OCI-LY7 (cell line): ENCODE measurements around the gene PRSS33. TPM values are rescaled to one million over a fixed set of nuclear protein-coding genes. Genes with fewer than 3 reads are reported as not detected.

Source experiments
- BruUV-seq: library from RNA; stranded (reverse); fragments of 400-500 nt; replicated peaks from 2 replicates; lab custom pipeline; 2021; lab: Mats Ljungman, UMichigan
- CTCF ChIA-PET: fragments of 300-600 bp; sonication (Branson Sonifier 250); formaldehyde crosslinking; loops from one replicate; lab custom pipeline; 2022; ENCODE audit warnings: antibody characterized with exemption; ENCODE audit not compliant: unreplicated experiment; lab: Charles Lee
- POLR2A ChIA-PET: fragments of 300-600 bp; sonication (Branson Sonifier 250); formaldehyde crosslinking; loops from one replicate; lab custom pipeline; 2022; ENCODE audit warnings: antibody characterized with exemption; lab: Charles Lee
- DNase-seq: peaks from one replicate; pipeline ENCODE4 v3.0.0-alpha.2; 2015; ENCODE audit warnings: low spot score
- H2AFZ ChIP-seq: fragments of 200-600 bp; sonication (generic), shearing (Covaris generic); 2 replicates; pipeline ENCODE4 v1.6.1; 2014; ENCODE audit warnings: mild to moderate bottlenecking, antibody characterized with exemption, low read length, moderate library complexity
- H3K27ac ChIP-seq: fragments of 200-600 bp; sonication (generic); 2 replicates; pipeline ENCODE4 v1.5.1; 2014; ENCODE audit warnings: mixed run types, low read depth, mild to moderate bottlenecking, moderate library complexity, low read length, inconsistent platforms; ENCODE audit not compliant: poor library complexity, severe bottlenecking
- H3K36me3 ChIP-seq: fragments of 200-600 bp; sonication (generic); 2 replicates; pipeline ENCODE4 v1.6.1; 2014; ENCODE audit warnings: mild to moderate bottlenecking, antibody characterized with exemption, low read length, moderate library complexity, mixed read lengths; ENCODE audit not compliant: insufficient read depth
- H3K4me1 ChIP-seq: fragments of 200-600 bp; sonication (generic); 2 replicates; pipeline ENCODE4 v1.5.1; 2014; ENCODE audit warnings: mild to moderate bottlenecking, low read length; ENCODE audit not compliant: insufficient read depth, poor library complexity, severe bottlenecking
- H3K4me2 ChIP-seq: fragments of 200-600 bp; sonication (generic); 2 replicates; pipeline ENCODE4 v1.6.1; 2014; ENCODE audit warnings: mild to moderate bottlenecking, low read length
- H3K4me3 ChIP-seq: fragments of 200-600 bp; sonication (generic); 2 replicates; pipeline ENCODE4 v1.5.1; 2014; ENCODE audit warnings: mild to moderate bottlenecking, low read depth, low read length; ENCODE audit not compliant: poor library complexity, severe bottlenecking
- H3K79me2 ChIP-seq: fragments of 200-600 bp; sonication (generic); 2 replicates; pipeline ENCODE4 v1.6.1; 2016; ENCODE audit warnings: low read depth, mild to moderate bottlenecking, low read length, moderate library complexity, mixed read lengths; ENCODE audit not compliant: insufficient read depth
- H3K9me2 ChIP-seq: fragments of 200-600 bp; sonication (generic); 2 replicates; pipeline ENCODE4 v1.6.1; 2016; ENCODE audit warnings: mild to moderate bottlenecking, low read length, mixed read lengths; ENCODE audit not compliant: insufficient read depth
- H3K9me3 ChIP-seq: fragments of 200-600 bp; sonication (generic); 2 replicates; pipeline ENCODE4 v1.6.1; 2014; ENCODE audit warnings: mild to moderate bottlenecking, mixed run types, low read length, mixed read lengths
- H4K20me1 ChIP-seq: fragments of 200-600 bp; sonication (generic); 2 replicates; pipeline ENCODE4 v1.6.1; 2014; ENCODE audit warnings: mild to moderate bottlenecking, antibody characterized with exemption, low read length, moderate library complexity, mixed read lengths; ENCODE audit not compliant: insufficient read depth
- CTCF ChIP-seq: fragments of 200-600 bp; sonication (generic); conservative IDR thresholded peaks from 2 replicates; pipeline ENCODE4 v1.5.1; 2014; ENCODE audit warnings: mild to moderate bottlenecking, antibody characterized with exemption, low read length, moderate library complexity, mixed read lengths
- EZH2phosphoT487 ChIP-seq: fragments of 200-600 bp; sonication (generic); IDR thresholded peaks from 2 replicates; pipeline ENCODE4 v1.6.1; 2018; ENCODE audit warnings: low read depth, borderline replicate concordance, mild to moderate bottlenecking, mixed run types, antibody characterized with exemption, low read length, moderate library complexity, mixed read lengths
- intact Hi-C: fragments of 100-400 bp; cut with micrococcal nuclease; formaldehyde crosslinking; loops from one replicate; pipeline ENCODE4 v1.10.0; 2022; ENCODE audit not compliant: unreplicated experiment
- total RNA-seq, 2 experiments: library from RNA; depleted of rRNA in 1 of 2; stranded (reverse); fragments of >200 nt in 1 of 2; shearing (Covaris generic) in 1 of 2; gene quantifications; 2 replicates each; pipeline ENCODE4 v1.2.3, GENCODE V29; 2014 to 2022

Gene PRSS33
- total RNA-seq, 2 experiments from 2014 or later = not detected

GRCh38 chr16:2753733-2754020 lies 33.7 kb downstream of the PRSS33 start:
- Histone ChIP-seq H2AFZ (no peak overlapping the region), H3K9me3 (no peaks in the 10 kb centered on the region), H3K27ac (peak overlapping the region; percentile 95), H3K4me2 (peak overlapping the region; percentile 83), H4K20me1 (peaks cover 36% of the 10 kb centered on the region), H3K36me3 (peaks cover 65% of the 10 kb centered on the region), H3K9me2 (no peaks in the 10 kb centered on the region), H3K4me1 (peaks cover 35% of the 10 kb centered on the region), H3K4me3 (peak overlapping the region; percentile 99), H3K79me2 (peaks cover 77% of the 10 kb centered on the region)
- TF ChIP-seq CTCF = peak; percentile 20; the same call in 1 of the 2 replicates
- no peak for TF ChIP-seq EZH2phosphoT487
- BruUV-seq = no TSS peak
- POLR2A ChIA-PET = interaction anchor here (0.6 kb wide), 1 partner anchor 19 kb away, joined by 8 read pairs; no protein-coding TSS in a partner anchor
- peak; percentile 21 for DNase-seq
- CTCF ChIA-PET = no interaction called here
- intact Hi-C loops = loop anchor here (2.0 to 10.0 kb wide), 3 partner anchors 23 to 219 kb away; partner anchors contain the start of genes CEMP1, ELOB and PDPK1

GRCh38 chr16:2752850-2753732 lies 34.3 kb downstream of the PRSS33 start:
- TF ChIP-seq EZH2phosphoT487 (no peak), CTCF (no peak)
- peaks cover 71% of the 10 kb centered on the region for H3K79me2 ChIP-seq
- H3K4me2 ChIP-seq = peak overlapping the region; percentile 83
- peaks cover 35% of the 10 kb centered on the region for H3K4me1 ChIP-seq
- peaks cover 34% of the 10 kb centered on the region for H4K20me1 ChIP-seq
- intact Hi-C loops = loop anchor here (1.0 to 10.0 kb wide), 5 partner anchors 24 to 218 kb away; partner anchors contain the start of genes CEMP1, ELOB, KCTD5 and PDPK1
- H3K9me3 ChIP-seq = no peaks in the 10 kb centered on the region
- peak; percentile 79 for DNase-seq
- peak overlapping the region; percentile 99 for H3K4me3 ChIP-seq
- POLR2A ChIA-PET = interaction anchor here (0.6 to 0.7 kb wide), 4 partner anchors 72 to 311 kb away, joined by 3 to 4 read pairs (median 4); no protein-coding TSS in a partner anchor
- H2AFZ ChIP-seq = no peak overlapping the region
- peak overlapping the region; percentile 95 for H3K27ac ChIP-seq
- CTCF ChIA-PET = interaction anchor here (0.6 to 0.7 kb wide), 2 partner anchors 207 to 275 kb away, joined by 4 to 8 read pairs; no protein-coding TSS in a partner anchor
- no peaks in the 10 kb centered on the region for H3K9me2 ChIP-seq
- peaks cover 59% of the 10 kb centered on the region for H3K36me3 ChIP-seq
- BruUV-seq = no TSS peak
